Astrocyte (in vitro differentiated cells and primary cell): ENCODE results near the gene ELN. TPM values are rescaled to one million over a fixed set of nuclear protein-coding genes. Genes with fewer than 3 reads are reported as not detected.
A peak's percentile ranks its signal among the peaks of the same experiment; 100 is the strongest.

ENCODE experiments used
- DNase-seq: peaks from one replicate; pipeline ENCODE4 v3.0.0-alpha.2; 2010; ENCODE audit warnings: low read depth
- FAIRE-seq: peaks from 2 replicates; lab custom pipeline; 2011; peaks lifted over from hg19 to GRCh38; lab: Jason Lieb, UNC
- H2AFZ ChIP-seq: 2 replicates; pipeline ENCODE4 v1.6.0; 2012; ENCODE audit warnings: low read depth, low read length, inconsistent platforms
- H3K27ac ChIP-seq: 2 replicates; pipeline ENCODE4 v1.5.1; 2011; ENCODE audit warnings: low read depth, low read length, inconsistent platforms
- H3K27me3 ChIP-seq: 2 replicates; pipeline ENCODE4 v1.6.0; 2011; ENCODE audit warnings: low read length, inconsistent platforms; ENCODE audit not compliant: insufficient read depth
- H3K36me3 ChIP-seq: 2 replicates; pipeline ENCODE4 v1.5.1; 2011; ENCODE audit warnings: low read length, inconsistent platforms; ENCODE audit not compliant: insufficient read depth
- H3K4me1 ChIP-seq: 2 replicates; pipeline ENCODE4 v1.5.1; 2011; ENCODE audit warnings: low read length, inconsistent platforms; ENCODE audit not compliant: insufficient read depth
- H3K4me2 ChIP-seq: 2 replicates; pipeline ENCODE4 v1.6.0; 2012; ENCODE audit warnings: low read length, inconsistent platforms
- H3K4me3 ChIP-seq: 2 replicates; pipeline ENCODE4 v1.5.1; 2011; ENCODE audit warnings: low read depth, mild to moderate bottlenecking, low read length, inconsistent platforms; ENCODE audit not compliant: insufficient read depth
- H3K79me2 ChIP-seq: 2 replicates; pipeline ENCODE4 v1.6.0; 2012; ENCODE audit warnings: mild to moderate bottlenecking, low read length, inconsistent platforms; ENCODE audit not compliant: insufficient read depth
- H3K9ac ChIP-seq: 2 replicates; pipeline ENCODE4 v1.6.0; 2012; ENCODE audit warnings: mild to moderate bottlenecking, low read length, inconsistent platforms
- H3K9me3 ChIP-seq: 2 replicates; pipeline ENCODE4 v1.5.1; 2012; ENCODE audit warnings: low read depth, mild to moderate bottlenecking, low read length, inconsistent platforms; ENCODE audit not compliant: insufficient read depth
- H4K20me1 ChIP-seq: 2 replicates; pipeline ENCODE4 v1.6.0; 2012; ENCODE audit warnings: low read length, inconsistent platforms; ENCODE audit not compliant: insufficient read depth
- H3K27ac Mint-ChIP-seq: one replicate; pipeline ENCODE4 v1.8.0; 2021; ENCODE audit warnings: mild to moderate bottlenecking, mixed read lengths; ENCODE audit not compliant: unreplicated experiment
- H3K27me3 Mint-ChIP-seq: one replicate; pipeline ENCODE4 v1.8.0; 2021; ENCODE audit warnings: low read depth, mixed read lengths; ENCODE audit not compliant: unreplicated experiment
- H3K36me3 Mint-ChIP-seq: one replicate; pipeline ENCODE4 v1.8.0; 2021; ENCODE audit warnings: low read depth, mixed read lengths; ENCODE audit not compliant: unreplicated experiment
- H3K4me1 Mint-ChIP-seq: one replicate; pipeline ENCODE4 v1.8.0; 2021; ENCODE audit warnings: low read depth, mixed read lengths; ENCODE audit not compliant: unreplicated experiment
- H3K4me3 Mint-ChIP-seq: one replicate; pipeline ENCODE4 v1.8.0; 2021; ENCODE audit warnings: mild to moderate bottlenecking, moderate library complexity, mixed read lengths; ENCODE audit not compliant: unreplicated experiment
- H3K9me3 Mint-ChIP-seq: one replicate; pipeline ENCODE4 v1.8.0; 2021; ENCODE audit warnings: mild to moderate bottlenecking, mixed read lengths; ENCODE audit not compliant: unreplicated experiment
- EZH2 ChIP-seq: IDR thresholded peaks from 2 replicates; pipeline ENCODE4 v1.6.1; 2012; ENCODE audit warnings: mild to moderate bottlenecking, low read length, inconsistent platforms; ENCODE audit not compliant: insufficient read depth
- total RNA-seq: library from RNA; stranded (reverse); gene quantifications from 2 replicates; pipeline ENCODE4 v1.2.1, GENCODE V29; 2021
- TF ChIP-seq, protein P1 (sequence below): IDR thresholded peaks from 2 replicates; pipeline ENCODE4 v1.5.1; 2011; ENCODE audit warnings: low read depth, mild to moderate bottlenecking, inconsistent platforms, low read length, moderate library complexity; ENCODE audit not compliant: insufficient read depth

Gene ELN
- total RNA-seq, 1 donor from 2014 or later = 0.75 TPM

DNA sequence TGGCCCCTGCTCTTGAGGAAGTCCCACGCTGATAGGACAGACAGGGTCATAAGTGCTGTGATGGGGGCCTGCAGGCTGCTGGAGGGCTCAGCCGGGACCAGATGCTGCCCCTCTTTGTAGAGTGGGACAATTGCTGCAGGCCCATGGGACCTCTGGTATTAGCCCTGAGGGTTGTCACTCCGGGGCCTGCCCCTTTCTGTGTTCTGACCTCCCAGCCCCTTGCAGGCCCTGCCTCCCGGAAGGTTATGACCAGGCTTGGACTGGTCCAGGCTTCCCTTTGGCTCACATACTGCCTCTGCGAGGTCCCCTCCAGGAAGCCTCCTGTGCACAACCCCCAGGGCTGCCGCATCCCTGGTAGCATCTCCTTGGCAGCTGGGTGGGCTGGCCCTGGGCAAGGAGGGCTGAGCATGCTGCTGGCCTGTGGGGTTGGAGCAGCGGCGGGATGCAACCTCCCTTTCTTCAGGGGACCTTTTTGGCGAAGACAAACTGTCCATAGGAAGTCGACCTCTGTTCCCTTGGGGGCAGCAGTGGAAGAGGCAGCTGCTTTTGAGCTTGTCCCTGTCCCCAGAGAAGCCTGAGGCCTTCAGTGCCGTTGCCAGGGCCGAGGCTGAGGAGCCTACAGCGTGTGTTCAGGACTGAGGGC, 64.5 kb downstream of the ELN start:
- H3K79me2 ChIP-seq = peaks cover 46% of the 10 kb centered on the region
- FAIRE-seq (no peak), DNase-seq (no peak)
- H3K9me3 ChIP-seq = peaks cover 9% of the 10 kb centered on the region
- H3K4me2 ChIP-seq = no peak overlapping the region
- peak overlapping the region; percentile 86 for H3K27ac ChIP-seq
- H3K4me3 ChIP-seq = no peak overlapping the region
- H2AFZ ChIP-seq = no peak overlapping the region
- H3K36me3 Mint-ChIP-seq = peaks cover 19% of the 10 kb centered on the region
- H3K27me3 ChIP-seq = no peaks in the 10 kb centered on the region
- TF ChIP-seq, protein P1, sequence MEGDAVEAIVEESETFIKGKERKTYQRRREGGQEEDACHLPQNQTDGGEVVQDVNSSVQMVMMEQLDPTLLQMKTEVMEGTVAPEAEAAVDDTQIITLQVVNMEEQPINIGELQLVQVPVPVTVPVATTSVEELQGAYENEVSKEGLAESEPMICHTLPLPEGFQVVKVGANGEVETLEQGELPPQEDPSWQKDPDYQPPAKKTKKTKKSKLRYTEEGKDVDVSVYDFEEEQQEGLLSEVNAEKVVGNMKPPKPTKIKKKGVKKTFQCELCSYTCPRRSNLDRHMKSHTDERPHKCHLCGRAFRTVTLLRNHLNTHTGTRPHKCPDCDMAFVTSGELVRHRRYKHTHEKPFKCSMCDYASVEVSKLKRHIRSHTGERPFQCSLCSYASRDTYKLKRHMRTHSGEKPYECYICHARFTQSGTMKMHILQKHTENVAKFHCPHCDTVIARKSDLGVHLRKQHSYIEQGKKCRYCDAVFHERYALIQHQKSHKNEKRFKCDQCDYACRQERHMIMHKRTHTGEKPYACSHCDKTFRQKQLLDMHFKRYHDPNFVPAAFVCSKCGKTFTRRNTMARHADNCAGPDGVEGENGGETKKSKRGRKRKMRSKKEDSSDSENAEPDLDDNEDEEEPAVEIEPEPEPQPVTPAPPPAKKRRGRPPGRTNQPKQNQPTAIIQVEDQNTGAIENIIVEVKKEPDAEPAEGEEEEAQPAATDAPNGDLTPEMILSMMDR = no peak
- TF ChIP-seq EZH2 = no peak
- peaks cover 33% of the 10 kb centered on the region for H3K4me1 ChIP-seq
- no peak overlapping the region for H3K27ac Mint-ChIP-seq
- no peaks in the 10 kb centered on the region for H3K27me3 Mint-ChIP-seq
- no peak overlapping the region for H3K4me3 Mint-ChIP-seq
- peak overlapping the region; percentile 44 for H3K9ac ChIP-seq
- H4K20me1 ChIP-seq = no peaks in the 10 kb centered on the region
- H3K4me1 Mint-ChIP-seq = peaks cover 16% of the 10 kb centered on the region
- no peaks in the 10 kb centered on the region for H3K9me3 Mint-ChIP-seq
- peaks cover 14% of the 10 kb centered on the region for H3K36me3 ChIP-seq

DNA sequence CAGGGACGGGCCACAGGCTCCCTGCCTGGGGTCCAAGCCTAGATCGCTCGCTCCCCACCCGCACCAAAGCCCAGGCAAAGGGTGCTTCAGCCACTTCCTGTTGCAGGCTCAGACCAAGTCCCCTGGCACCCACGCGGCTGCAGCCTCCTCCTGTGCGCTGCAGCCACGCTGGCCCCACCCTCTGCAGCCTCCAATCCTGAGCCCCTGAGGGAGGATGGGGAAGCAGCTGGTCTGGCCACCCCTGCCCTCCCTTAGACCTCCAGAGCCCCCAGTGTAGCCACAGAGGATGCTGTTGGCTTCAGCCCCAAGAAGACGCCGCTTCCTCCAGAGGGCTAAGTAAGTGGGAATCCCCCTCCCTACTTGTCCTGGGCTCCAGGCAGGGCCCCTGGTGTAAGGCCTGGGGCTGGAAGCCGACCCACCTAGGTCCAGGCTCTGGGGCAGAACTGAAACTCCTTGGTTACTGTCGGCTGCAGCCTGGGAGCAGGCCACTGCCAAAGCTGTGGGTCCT, 65.0 kb downstream of the ELN start:
- H3K27ac ChIP-seq = peak overlapping the region; percentile 86
- H3K9ac ChIP-seq = peak overlapping the region; percentile 72

More for the DNA sequence above, 65.0 kb downstream of the ELN start:
- Mint-ChIP-seq H3K4me1 (peaks cover 21% of the 10 kb centered on the region), H3K4me3 (no peak overlapping the region), H3K27ac (peak overlapping the region; percentile 34), H3K36me3 (peaks cover 22% of the 10 kb centered on the region), H3K9me3 (peaks cover 5% of the 10 kb centered on the region), H3K27me3 (no peaks in the 10 kb centered on the region)
- Histone ChIP-seq H3K4me2 (peak overlapping the region; percentile 84), H2AFZ (no peak overlapping the region), H3K27me3 (no peaks in the 10 kb centered on the region), H4K20me1 (no peaks in the 10 kb centered on the region), H3K79me2 (peaks cover 43% of the 10 kb centered on the region), H3K4me1 (peaks cover 37% of the 10 kb centered on the region), H3K9me3 (peaks cover 12% of the 10 kb centered on the region), H3K36me3 (peaks cover 11% of the 10 kb centered on the region), H3K4me3 (no peak overlapping the region)
- FAIRE-seq (no peak), DNase-seq (no peak)
- no peak for TF ChIP-seq EZH2
- TF ChIP-seq, protein P1 = no peak
